HG03469 (cell line): ENCODE measurements around the gene DRG2.

Experiments
- ATAC-seq: cut with Tn5 transposase; IDR thresholded peaks from one replicate; pipeline ENCODE4 v1.9.1; 2021; ENCODE audit warnings: mild to moderate bottlenecking, moderate library complexity, moderate number of reproducible peaks; ENCODE audit not compliant: unreplicated experiment

The DRG2 gene

DNA sequence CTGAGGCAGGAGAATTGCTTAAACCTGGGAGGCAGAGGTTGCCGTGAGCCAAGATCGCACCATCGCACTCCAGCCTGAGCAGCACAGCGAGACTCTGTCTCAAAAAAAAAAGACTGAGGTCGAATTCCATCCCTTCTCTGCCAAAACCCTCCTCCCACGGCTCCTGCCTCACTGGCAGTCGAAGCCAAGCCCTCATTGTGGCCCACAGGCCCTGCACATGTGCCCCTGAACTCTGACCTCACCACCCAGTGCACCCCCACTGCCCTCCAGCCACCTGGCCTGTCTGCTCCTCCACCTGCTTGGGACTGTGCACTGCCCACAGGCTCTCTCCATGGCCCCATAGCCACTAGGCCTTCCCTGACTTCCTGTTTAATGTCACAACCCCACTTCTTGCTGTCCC lies 27.8 kb downstream of the DRG2 start:
- no peak for ATAC-seq

DNA sequence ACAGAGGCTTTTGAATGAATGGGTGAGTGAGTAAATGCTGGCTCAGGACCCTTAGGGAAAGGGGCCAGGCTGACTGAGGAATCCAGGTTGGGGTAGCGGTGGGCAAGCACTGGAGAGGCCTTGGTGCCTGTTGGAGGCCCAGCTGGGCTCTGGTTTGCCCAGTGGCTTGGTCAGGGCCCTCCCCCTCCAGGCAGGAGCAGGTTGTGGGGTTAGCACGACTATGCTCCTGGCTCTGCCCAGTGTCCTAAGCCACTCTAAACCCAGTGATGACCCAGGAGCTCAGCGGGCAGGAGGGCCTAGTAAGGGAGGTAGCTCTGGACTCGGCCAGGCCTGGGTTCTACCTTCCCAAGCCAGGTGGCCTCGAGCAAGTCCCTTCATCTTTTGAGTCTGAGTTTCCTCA lies 28.3 kb downstream of the DRG2 start:
- ATAC-seq, result no peak

DNA sequence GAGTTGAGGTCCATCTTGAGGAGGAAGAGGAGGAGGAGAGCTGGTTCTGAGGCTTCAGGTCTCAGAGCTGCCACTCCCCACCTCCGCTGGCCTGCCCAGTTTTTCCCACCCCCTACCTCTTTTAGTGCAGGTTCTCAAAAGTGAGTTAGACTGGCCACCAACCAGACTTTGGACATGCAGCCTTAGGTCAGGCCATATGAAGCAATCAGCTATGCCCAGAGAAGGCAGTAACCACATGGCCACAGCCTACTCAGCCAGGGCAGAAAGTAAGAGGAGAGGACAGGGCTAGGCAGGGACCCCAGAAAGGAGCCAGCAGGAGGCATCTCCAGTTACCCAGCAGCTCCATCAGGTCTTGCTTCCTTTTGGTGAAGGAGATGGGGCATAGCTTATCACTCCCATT lies 29.8 kb downstream of the DRG2 start:
- no peak for ATAC-seq

DNA sequence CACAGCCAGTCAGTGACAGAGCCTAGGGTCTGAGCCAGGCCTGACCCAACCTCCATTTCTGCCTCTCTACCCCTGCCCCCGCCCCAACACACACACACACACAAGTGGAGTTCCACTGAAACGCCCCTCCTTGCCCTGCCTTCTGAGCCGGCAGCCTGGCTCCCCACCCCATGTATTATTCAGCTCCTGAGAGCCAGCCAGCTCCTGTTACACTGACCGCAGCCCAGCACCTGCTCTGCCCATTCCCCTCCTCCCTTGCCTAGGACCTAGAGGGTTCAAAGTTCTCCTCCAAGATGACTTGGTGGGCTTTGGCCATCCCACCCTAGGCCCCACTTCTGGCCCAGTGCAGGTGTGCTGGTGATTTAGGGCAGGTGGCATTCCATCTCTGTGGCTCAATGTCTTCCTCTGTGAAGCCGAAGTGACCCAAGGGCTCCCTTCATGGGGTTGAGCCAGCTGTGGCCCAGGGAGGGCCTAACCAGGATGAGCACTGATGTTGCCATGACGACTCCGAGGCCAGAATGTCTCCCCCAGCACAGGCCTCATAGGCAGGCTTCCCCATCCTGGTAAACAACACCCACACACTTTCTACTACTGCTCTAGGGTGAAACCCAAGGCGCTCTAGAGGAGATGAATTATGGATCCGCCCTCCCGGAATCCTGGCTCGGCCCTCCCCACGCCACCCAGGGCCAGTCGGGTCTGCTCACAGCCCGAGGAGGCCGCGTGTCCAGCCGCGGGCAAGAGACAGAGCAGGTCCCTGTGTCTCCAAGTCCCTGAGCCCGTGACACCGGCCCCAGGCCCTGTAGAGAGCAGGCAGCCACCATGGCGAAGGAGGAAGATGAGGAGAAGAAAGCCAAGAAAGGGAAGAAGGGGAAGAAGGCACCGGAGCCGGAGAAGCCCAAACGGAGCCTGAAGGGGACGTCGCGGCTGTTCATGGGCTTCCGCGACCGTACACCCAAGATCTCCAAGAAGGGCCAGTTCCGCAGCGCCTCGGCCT lies 30.5 kb downstream of the DRG2 start:
- ATAC-seq, result no peak

DNA sequence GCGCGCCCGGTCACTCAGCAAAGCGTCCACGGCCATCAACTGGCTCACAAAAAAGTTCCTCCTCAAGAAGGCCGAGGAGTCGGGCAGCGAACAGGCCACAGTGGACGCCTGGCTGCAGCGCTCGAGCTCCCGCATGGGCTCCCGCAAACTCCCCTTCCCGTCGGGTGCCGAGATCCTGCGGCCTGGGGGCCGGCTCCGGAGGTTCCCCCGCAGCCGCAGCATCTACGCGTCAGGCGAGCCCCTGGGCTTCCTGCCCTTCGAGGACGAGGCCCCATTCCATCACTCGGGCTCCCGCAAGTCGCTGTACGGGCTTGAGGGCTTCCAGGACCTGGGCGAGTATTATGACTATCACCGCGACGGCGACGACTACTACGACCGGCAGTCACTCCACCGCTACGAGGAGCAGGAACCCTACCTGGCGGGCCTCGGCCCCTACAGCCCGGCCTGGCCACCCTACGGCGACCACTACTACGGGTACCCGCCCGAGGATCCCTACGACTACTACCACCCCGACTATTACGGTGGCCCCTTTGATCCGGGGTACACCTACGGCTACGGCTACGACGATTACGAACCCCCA lies 31.5 kb downstream of the DRG2 start:
- no peak for ATAC-seq

DNA sequence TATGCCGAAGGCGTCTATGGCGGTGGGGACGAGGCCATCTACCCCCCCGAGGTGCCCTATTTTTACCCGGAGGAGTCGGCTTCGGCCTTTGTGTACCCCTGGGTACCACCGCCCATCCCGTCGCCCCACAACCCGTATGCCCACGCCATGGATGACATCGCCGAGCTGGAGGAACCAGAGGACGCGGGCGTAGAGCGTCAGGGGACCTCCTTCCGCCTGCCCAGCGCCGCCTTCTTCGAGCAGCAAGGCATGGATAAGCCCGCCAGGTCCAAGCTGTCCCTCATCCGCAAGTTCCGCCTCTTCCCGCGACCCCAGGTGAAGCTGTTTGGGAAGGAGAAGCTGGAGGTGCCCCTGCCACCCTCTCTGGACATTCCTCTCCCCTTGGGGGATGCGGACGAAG lies 32.2 kb downstream of the DRG2 start:
- no peak for ATAC-seq

DNA sequence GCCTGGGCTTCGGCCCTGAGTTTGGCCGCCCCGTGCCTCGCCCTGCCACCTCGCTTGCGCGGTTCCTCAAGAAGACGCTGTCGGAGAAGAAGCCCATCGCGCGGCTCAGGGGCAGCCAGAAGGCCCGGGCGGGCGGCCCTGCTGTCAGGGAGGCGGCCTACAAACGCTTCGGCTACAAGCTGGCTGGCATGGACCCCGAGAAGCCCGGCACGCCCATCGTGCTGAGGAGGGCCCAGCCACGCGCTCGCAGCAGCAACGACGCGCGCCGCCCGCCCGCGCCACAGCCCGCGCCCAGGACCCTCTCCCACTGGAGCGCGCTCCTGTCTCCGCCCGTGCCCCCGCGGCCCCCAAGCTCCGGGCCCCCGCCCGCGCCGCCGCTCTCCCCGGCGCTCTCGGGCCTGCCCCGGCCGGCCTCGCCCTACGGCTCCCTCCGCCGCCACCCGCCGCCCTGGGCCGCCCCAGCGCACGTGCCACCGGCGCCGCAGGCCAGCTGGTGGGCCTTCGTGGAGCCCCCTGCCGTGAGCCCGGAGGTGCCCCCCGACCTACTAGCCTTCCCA lies 32.8 kb downstream of the DRG2 start:
- ATAC-seq, result no peak

DNA sequence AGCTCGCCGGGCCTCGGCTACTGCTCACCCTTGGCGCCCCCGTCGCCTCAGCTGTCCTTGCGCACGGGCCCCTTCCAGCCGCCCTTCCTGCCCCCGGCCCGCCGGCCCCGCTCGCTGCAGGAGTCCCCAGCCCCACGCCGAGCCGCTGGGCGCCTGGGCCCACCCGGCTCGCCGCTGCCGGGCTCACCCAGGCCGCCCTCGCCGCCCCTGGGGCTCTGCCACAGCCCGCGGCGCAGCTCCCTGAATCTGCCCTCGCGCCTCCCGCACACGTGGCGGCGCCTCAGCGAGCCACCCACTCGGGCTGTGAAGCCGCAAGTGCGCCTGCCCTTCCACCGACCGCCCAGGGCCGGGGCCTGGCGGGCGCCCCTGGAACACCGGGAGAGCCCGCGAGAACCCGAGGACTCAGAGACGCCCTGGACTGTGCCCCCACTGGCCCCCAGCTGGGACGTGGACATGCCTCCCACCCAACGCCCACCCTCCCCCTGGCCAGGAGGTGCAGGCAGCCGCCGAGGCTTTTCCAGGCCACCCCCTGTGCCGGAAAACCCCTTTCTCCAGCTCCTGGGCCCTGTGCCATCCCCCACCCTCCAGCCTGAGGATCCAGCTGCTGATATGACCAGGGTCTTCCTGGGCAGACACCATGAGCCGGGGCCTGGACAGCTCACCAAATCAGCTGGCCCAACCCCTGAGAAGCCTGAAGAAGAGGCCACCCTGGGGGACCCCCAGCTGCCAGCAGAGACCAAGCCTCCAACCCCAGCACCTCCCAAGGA lies 33.6 kb downstream of the DRG2 start:
- ATAC-seq, result no peak

DNA sequence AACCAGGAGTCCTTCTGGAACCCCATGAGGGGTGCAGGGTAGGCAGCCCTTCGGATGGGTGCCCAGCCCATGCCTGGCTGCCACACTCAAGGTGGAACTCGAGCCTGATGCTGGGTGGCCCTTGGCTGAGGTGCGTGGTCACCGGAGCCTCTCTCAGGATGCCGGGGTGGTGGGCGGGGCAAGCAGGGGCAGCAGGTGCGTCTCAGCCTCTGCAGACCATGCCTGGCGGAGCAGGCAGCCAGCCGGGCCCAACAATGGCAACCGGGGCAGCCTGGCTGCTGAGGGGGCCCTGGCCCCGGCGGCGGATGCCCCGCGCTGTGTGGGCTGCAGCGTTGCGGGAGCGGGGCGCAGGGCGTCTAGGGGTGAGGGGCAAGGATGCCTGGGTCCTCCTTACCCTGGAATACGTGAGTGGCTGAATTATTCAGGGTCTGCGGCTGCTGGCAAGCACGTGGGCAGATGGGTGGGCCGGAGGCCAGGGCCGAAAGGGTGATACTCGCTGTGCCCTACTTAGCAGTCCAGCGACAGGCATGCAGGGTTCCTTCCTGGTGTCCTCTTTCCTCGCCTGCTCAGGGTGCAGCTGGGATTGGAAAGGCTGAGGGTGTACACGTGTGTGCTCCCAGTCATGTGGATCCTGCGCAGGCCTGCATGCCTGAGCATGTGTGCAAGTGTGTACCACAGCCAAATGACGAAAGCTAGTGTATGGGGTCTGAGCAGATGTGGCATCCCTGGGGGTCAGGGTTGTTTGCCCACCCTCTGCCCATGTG lies 35.4 kb downstream of the DRG2 start:
- ATAC-seq, result no peak

DNA sequence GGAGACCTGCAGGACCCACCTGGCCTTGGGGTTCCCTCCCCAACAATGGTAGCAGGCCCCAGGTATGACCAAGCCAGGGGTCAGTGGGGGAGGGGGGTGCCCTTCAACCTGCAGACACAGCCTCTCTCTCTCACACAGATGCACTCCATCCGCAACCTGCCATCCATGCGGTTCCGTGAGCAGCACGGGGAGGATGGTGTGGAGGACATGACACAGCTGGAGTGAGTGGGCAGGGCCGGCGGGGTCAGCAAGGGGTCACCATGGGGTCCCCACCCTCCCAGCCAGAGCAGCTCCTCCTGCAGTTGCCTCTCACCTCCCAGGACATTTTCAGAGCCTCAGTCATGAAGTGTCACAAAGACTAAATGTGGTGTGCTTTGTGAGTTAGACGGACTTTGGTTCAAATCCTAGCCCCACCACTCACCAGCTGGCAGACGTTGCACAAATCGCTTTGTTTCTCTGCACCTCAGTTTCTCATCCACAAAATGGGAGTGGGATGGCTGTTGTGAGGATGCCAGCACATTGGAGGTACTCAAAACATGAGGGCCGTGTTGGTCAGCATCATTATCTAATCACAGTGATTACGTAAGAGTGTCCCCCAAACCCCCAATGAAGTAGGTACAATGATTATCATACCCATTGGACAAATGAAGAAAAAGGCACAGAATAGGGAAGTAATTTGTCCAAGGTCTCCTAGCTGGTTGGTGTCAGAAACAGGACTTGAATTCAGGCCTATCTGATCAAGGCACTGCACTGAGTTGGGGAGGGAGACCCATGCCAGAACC lies 36.8 kb downstream of the DRG2 start:
- ATAC-seq, result no peak

DNA sequence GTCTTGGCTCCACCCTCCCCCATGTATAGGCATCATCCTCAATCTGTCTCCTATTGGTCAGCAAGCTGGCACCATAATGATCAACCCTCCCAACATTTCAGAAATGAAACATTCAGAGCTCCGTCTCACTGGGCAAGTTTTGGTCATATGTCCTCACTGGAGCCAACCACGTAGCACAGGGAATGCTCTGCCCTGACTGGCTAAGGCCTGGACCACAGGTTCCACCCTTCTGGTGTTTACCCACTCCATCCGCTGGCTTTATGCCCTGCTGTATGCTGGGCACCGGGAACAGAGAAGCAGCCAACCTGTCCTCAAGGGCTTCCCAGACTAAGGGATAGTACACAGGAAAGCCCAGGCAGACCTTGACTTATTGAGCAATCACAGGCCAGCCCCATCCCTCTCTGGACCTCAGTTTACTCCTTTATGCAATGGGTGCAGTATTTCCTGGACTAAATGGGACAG lies 41.3 kb downstream of the DRG2 start:
- ATAC-seq, result no peak

DNA sequence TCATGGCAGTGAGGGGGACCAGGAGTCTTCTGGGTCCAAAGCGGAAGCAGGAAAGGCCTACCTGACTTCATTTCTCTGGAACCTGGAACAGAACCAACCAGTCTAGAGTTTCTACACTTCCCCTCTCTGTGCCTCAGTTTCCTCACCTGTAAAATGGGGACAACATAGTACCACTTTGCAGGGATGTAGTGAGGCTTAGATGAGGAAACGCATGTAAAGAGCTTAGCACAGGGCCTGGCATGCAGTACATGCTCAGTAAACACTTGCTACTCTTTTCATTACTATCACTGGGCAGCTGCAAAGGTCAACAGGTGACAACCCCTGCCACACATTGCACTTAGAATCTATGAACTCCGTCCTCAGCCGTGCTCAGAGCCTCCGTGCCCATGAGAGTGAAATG lies 45.0 kb downstream of the DRG2 start:
- ATAC-seq, result no peak

DNA sequence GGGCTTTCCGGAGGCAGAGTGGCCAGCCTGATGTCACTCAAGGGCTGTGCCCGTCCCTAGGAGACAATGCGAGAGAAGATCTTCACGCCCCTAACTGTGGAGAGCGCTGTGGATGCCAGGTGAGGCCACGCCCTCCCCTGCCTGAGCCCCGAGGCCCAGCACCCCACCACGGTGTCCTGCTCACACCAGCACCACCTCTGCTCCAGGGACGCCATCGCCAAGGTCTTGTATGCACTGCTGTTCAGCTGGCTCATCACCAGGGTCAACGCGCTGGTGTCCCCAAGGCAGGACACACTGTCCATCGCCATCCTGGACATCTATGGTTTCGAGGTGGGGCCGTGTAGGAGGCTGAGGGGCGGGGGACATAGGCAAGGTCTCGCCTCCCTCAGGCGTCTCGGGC lies 48.6 kb downstream of the DRG2 start:
- no peak for ATAC-seq

DNA sequence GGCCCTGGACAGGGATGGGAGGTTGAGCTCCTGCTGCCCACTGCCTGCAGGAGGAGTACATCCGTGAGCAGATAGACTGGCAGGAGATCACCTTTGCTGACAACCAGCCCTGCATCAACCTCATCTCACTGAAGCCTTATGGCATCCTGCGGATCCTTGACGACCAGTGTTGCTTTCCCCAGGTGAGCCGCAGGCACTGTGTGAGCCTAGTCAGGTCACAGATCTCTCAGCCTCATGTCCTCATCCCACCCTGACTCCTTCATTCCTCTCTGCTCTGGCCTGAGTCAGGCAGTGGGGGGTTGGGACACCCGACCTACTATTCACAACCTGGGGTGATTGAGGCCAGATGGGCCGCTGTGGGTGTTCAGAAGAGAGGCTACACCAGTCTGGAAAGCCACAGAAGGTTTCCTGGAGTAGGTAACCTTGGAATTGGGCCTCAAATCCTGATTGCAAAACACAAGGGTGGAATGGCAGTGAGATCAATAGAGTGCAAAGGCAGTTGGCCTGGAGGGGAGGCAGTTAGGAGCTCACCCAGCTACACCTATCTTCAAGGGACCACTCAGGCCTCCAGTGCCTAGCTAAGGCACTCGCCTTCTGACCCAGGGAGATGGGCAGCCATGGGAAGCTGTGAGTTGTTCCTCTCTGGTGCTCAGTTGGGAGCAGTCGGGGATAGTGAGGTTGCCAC lies 50.5 kb downstream of the DRG2 start:
- no peak for ATAC-seq

DNA sequence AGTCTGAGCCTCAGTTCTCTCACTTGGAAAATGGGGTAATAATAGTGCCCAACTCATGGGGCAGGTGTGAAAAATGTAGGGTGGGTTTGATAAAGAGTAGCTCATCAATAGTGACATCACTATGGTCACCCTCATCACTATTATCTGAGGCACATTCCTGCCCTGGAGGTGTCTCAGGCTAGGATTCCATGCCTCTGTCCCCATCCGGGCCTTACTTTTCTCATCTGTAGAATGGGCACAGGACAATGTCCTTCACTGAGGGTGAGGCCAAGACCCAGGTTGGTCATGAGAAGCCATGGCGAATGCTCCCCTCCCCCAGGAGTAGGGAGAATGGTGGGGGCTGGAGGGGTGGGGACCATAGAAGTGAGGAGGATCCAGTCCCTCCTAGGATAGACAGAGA lies 51.3 kb downstream of the DRG2 start:
- no peak for ATAC-seq

DNA sequence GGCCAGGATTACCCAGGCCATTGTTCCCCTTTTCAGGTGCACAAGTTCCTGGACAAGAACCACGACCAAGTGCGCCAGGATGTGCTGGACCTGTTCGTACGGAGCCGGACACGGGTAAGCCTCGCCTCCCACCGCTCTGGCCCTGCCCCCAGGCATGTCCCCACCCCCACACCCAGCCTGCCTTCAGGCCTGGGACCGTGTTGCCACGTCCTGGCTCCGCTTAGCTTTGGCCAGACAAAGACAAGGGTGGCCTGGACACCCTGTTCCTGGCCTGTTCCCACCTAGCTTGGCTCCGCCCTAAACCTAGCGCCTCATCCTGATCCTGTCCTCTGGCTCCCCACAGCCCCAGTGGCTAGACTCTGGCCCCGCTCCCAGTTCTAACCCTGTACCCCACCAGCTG lies 51.8 kb downstream of the DRG2 start:
- no peak for ATAC-seq

DNA sequence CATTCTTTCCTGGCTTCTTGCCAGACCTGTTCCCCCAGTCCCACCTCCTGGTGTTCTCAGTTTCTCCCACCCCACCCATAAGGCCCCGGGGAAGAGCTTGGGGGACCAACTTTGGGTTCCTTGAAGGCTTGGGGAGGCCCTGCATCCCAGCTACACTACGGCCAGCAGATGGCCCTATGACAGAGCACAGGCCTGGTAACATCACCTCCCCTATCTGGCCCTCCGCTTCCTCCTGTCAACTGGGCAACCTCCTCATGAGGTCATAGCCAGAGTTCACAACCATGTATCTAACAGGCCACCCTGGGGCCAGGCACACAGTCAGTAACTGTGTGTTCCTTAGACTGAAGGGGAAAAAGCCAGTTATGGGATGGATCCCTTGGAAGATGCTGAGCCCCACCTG lies 52.2 kb downstream of the DRG2 start:
- ATAC-seq, result no peak

DNA sequence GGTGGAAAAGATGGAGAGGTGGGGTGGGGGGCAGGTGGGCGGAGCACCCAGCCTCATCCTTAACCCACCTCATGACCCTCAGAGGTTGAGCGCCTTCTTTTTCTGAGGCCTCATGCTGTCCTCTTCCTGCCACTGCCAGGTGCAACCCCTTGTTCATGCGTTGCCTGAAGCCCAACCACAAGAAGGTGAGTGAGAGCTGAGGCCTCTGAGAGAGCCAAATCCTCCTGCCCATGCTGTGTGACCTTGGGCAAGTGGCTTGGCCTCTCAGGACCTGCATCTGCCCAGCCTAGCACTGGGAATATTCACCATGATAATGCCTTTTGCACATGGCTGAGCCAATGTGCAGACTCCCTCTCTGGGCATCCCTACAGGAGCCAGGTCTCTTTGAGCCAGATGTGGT lies 52.9 kb downstream of the DRG2 start:
- ATAC-seq, result no peak

DNA sequence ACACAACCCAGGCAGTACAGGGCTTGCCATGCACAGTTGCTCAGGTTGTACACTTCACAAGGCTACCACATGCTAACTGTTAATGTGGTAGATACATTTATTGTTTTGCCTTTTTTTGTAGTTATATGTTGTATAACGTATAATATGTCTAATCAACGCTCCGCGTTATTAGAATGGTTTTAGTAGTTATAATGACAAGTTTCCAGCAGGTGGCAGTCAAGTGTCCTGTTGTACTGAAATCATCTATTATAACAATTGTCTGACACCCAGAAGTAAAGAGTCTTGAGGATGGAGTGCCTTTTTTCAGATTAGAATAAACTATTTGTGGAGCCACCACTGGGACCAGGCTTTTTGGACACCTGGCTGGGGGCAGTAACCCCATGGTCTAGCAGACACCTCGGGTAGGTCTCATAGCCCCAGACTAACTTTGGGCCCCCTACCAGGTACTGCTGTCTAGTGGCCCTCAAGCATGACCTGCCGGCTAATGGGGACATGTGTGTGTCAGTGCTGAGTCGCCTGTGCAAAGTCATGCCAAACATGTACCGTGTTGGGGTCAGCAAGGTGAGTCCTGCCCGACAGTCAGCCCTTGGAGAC lies 53.6 kb downstream of the DRG2 start:
- no peak for ATAC-seq
